ENCODE measurements around the gene SMYD3. TPM values are rescaled to one million over a fixed set of nuclear protein-coding genes. Genes with fewer than 3 reads are reported as not detected.

SMYD3 gene
- total RNA-seq, 4 donors from 2014 or later = 7.6 to 26.3 (median 13.4) TPM

- ATAC-seq (ENCODE audit: low FRiP score) (no peak), DNase-seq (ENCODE audit: low spot score) (no peak)
- no peak for TF ChIP-seq CTCF (IDR thresholded peaks at IDR 0.05)
These were observed 573.5 kb downstream of the SMYD3 start for GRCh38 chr1:245933431-245934045.

- ATAC-seq (ENCODE audit: low FRiP score) (no peak), DNase-seq (ENCODE audit: low spot score) (no peak)
- no peak for TF ChIP-seq CTCF (IDR thresholded peaks at IDR 0.05)
These were observed 574.6 kb downstream of the SMYD3 start for GRCh38 chr1:245932302-245932972.

- DNase-seq (ENCODE audit: low spot score) (no peak), ATAC-seq (ENCODE audit: low FRiP score) (no peak)
- TF ChIP-seq CTCF (IDR thresholded peaks at IDR 0.05) = no peak
These were observed 575.6 kb downstream of the SMYD3 start for GRCh38 chr1:245931450-245931849.

- DNase-seq (ENCODE audit: low spot score) (no peak), ATAC-seq (ENCODE audit: low FRiP score) (no peak)
- TF ChIP-seq CTCF (IDR thresholded peaks at IDR 0.05) = no peak
These were observed 577.9 kb downstream of the SMYD3 start for GRCh38 chr1:245929224-245929623.

- DNase-seq (ENCODE audit: low spot score) (no peak), ATAC-seq (ENCODE audit: low FRiP score) (no peak)
- TF ChIP-seq CTCF (IDR thresholded peaks at IDR 0.05) = no peak
These were observed 580.2 kb downstream of the SMYD3 start for GRCh38 chr1:245926888-245927287.

- ATAC-seq (ENCODE audit: low FRiP score) = no peak
These were observed 583.9 kb downstream of the SMYD3 start for GRCh38 chr1:245923215-245923614.

More at GRCh38 chr1:245923215-245923614, 583.9 kb downstream of the SMYD3 start:
- no peak for TF ChIP-seq CTCF (IDR thresholded peaks at IDR 0.05)
- DNase-seq (ENCODE audit: low spot score) = no peak

Data from omental fat pad (tissue), 4 donors.